Neural cell (in vitro differentiated cells): Measurements from ENCODE around the gene VAV2. TPM values are rescaled to one million over a fixed set of nuclear protein-coding genes. Genes with fewer than 3 reads are reported as not detected.

Experiments
- H2AFZ ChIP-seq: fragments of 200-600, 300-800 bp; sonication (generic), shearing (Covaris generic); 2 replicates; pipeline ENCODE4 v1.6.0; 2014; ENCODE audit warnings: low read depth, mild to moderate bottlenecking, antibody characterized with exemption, low read length, moderate library complexity
- H3F3A ChIP-seq: fragments of 200-600 bp; shearing (Covaris generic); 2 replicates; pipeline ENCODE4 v1.6.1; 2016; ENCODE audit warnings: mild to moderate bottlenecking, moderate library complexity, mixed read lengths, antibody characterized with exemption, low read length; ENCODE audit not compliant: insufficient read depth, poor library complexity, severe bottlenecking
- H3K27ac ChIP-seq: fragments of 200-600, 300-800 bp; sonication (generic), shearing (Covaris generic); 2 replicates; pipeline ENCODE4 v1.5.1; 2014; ENCODE audit warnings: mild to moderate bottlenecking, low read length, moderate library complexity
- H3K27me3 ChIP-seq: fragments of 300-800, 200-600 bp; sonication (generic), shearing (Covaris generic); 2 replicates; pipeline ENCODE4 v1.6.0; 2014; ENCODE audit warnings: mild to moderate bottlenecking, low read depth, low read length, moderate library complexity; ENCODE audit not compliant: insufficient read depth
- H3K36me3 ChIP-seq: fragments of 300-800, 200-600 bp; sonication (generic), shearing (Covaris generic); 2 replicates; pipeline ENCODE4 v1.5.1; 2014; ENCODE audit warnings: mild to moderate bottlenecking, antibody characterized with exemption, low read length, moderate library complexity; ENCODE audit not compliant: insufficient read depth
- H3K4me2 ChIP-seq: fragments of 300-800, 200-600 bp; sonication (generic), shearing (Covaris generic); 2 replicates; pipeline ENCODE4 v1.6.0; 2014; ENCODE audit warnings: mild to moderate bottlenecking, low read length
- H3K4me3 ChIP-seq: fragments of 300-800, 200-600 bp; sonication (generic), shearing (Covaris generic); 2 replicates; pipeline ENCODE4 v1.5.1; 2014; ENCODE audit warnings: mild to moderate bottlenecking, low read length, moderate library complexity
- H3K79me2 ChIP-seq: fragments of 200-600 bp; shearing (Covaris generic); replicated peaks from 2 replicates; pipeline ENCODE4 v1.6.0; 2014; ENCODE audit warnings: mild to moderate bottlenecking, low read length, moderate library complexity; ENCODE audit not compliant: insufficient read depth
- H3K9ac ChIP-seq: fragments of 300-800, 200-600 bp; sonication (generic), shearing (Covaris generic); 2 replicates; pipeline ENCODE4 v1.6.1; 2016; ENCODE audit warnings: mild to moderate bottlenecking, low read length, mixed read lengths
- H3K9me2 ChIP-seq: fragments of 200-600 bp; shearing (Covaris generic); 2 replicates; pipeline ENCODE4 v1.6.1; 2016; ENCODE audit warnings: mild to moderate bottlenecking, low read length, mixed read lengths; ENCODE audit not compliant: insufficient read depth
- H3K9me3 ChIP-seq: fragments of 200-600, 300-800 bp; sonication (generic), shearing (Covaris generic); 2 replicates; pipeline ENCODE4 v1.6.1; 2016; ENCODE audit warnings: mild to moderate bottlenecking, mixed run types, low read length, moderate library complexity, mixed read lengths
- H4K20me1 ChIP-seq: fragments of 200-600 bp; shearing (Covaris generic); 2 replicates; pipeline ENCODE4 v1.6.1; 2016; ENCODE audit warnings: mild to moderate bottlenecking, mixed run types; ENCODE audit not compliant: insufficient read depth
- EP300 ChIP-seq: fragments of 450-650 bp; conservative IDR thresholded peaks from 2 replicates; pipeline ENCODE4 v1.6.1; 2014; ENCODE audit warnings: antibody characterized with exemption, mild to moderate bottlenecking, moderate library complexity; ENCODE audit not compliant: poor library complexity, severe bottlenecking
- EZH2 ChIP-seq: fragments of 200-600, 300-800 bp; shearing (Covaris generic), sonication (generic); IDR thresholded peaks from 2 replicates; pipeline ENCODE4 v1.6.1; 2014; ENCODE audit warnings: antibody characterized with exemption, low read length, borderline replicate concordance, mild to moderate bottlenecking; ENCODE audit not compliant: insufficient read depth, poor library complexity, severe bottlenecking
- MXI1 ChIP-seq: fragments of 450-650 bp; conservative IDR thresholded peaks from 2 replicates; pipeline ENCODE4 v1.6.1; 2014; ENCODE audit warnings: antibody characterized with exemption, mild to moderate bottlenecking; ENCODE audit not compliant: poor library complexity, severe bottlenecking
- POLR2AphosphoS5 ChIP-seq: IDR thresholded peaks from 2 replicates; pipeline ENCODE4 v1.6.1; 2012
- RAD21 ChIP-seq: fragments of 450-650 bp; conservative IDR thresholded peaks from 2 replicates; pipeline ENCODE4 v1.6.1; 2014; ENCODE audit warnings: antibody characterized with exemption, mild to moderate bottlenecking, moderate library complexity
- REST ChIP-seq: IDR thresholded peaks from 2 replicates; pipeline ENCODE4 v1.6.1; 2012; ENCODE audit warnings: borderline replicate concordance
- SMC3 ChIP-seq: fragments of 450-650 bp; conservative IDR thresholded peaks from 2 replicates; pipeline ENCODE4 v1.6.1; 2014; ENCODE audit warnings: antibody characterized with exemption, mild to moderate bottlenecking, moderate library complexity; ENCODE audit not compliant: poor library complexity
- TAF1 ChIP-seq: IDR thresholded peaks from 2 replicates; pipeline ENCODE4 v1.6.1; 2012; ENCODE audit warnings: low read depth
- polyA plus RNA-seq: library from polyadenylated mRNA; depleted of rRNA; stranded (reverse); fragments of >200 nt; gene quantifications from 2 replicates; pipeline ENCODE4 v1.2.3, GENCODE V29; 2014
- TF ChIP-seq, protein P1 (sequence below): fragments of 450-650 bp; IDR thresholded peaks from 2 replicates; pipeline ENCODE4 v1.5.1; 2014; ENCODE audit warnings: antibody characterized with exemption, mild to moderate bottlenecking, moderate library complexity; ENCODE audit not compliant: poor library complexity, severe bottlenecking

Gene VAV2
- polyA plus RNA-seq, 1 donor from 2014 or later, result 35.2 TPM

DNA sequence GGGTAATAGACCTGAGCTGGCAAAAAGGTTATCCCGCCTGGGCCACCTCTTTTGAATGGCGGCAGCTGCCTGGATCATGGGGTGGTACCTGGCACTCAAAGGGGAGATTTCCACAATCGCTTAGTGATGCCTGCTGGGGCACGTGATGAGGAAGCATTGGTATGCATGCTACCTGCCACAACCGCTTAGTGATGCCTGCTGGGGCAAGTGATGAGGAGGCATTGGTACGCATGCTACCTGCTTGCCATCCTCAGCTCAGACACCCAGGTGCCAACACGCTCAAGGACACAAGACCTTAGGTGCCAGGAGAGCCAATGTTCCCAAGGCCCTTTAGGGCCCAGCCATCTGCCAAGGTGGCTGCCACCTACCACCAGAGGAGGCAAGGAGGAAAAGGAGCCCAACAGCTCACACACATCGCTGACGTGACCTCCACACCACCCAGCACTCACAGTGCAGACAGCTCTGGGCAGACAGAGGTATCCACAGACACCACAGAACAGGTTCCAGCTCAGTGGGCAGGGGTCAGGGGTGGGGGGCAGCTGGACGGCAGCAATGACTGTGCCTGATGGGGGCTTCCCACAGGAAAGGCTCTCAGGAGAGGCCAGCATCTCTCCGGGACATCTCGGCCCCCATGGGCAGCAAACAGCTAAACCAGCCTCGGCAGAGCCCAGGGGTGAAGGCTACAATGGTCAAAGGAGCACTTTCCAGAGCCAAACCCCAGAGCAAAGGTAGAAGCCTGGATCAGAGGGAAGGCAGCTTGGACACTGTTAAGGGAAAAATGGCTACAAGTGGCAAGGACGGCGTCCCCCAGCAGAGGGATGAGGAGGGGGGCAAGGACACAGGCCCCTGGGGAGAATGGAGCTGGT is 210.9 kb downstream of the VAV2 start:
- Histone ChIP-seq H3K4me3 (no peak overlapping the region), H3K9me3 (no peaks in the 10 kb centered on the region), H2AFZ (no peak overlapping the region), H3K9ac (no peak overlapping the region), H3K9me2 (no peaks in the 10 kb centered on the region), H3K27ac (no peak overlapping the region), H3K79me2 (no peaks in the 10 kb centered on the region), H3K36me3 (no peaks in the 10 kb centered on the region), H3K27me3 (no peaks in the 10 kb centered on the region), H3F3A (no peaks in the 10 kb centered on the region), H3K4me2 (no peak overlapping the region), H4K20me1 (no peaks in the 10 kb centered on the region)
- TF ChIP-seq SMC3 (no peak), RAD21 (no peak)

DNA sequence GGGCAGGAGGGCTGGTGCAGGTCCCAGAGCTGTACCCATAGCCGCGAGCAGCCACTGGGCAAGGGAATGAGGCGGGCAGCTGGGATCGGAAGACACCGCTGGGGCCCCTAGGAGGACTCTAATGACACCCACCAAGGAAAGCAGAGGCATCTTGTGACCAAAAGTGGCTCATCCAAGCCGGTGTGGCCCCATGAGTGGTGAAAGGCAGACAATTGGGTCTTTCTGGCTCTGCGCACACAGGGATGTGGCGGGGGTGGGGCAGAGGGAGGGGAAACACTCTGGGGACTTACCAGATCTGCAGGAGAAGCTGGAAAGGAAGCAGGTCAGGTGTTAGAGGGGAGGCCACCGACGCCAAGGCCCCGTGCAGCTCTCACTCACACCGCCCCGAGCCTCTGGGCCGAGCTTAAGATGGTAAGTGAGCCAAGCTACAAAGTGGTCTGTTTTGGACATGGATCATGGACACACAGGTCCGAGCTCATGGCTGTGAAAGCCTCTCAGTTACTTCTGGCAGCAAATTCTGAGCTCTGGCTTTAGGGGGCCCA is 211.6 kb downstream of the VAV2 start:
- Histone ChIP-seq H2AFZ (no peak overlapping the region), H3F3A (no peaks in the 10 kb centered on the region), H3K9me2 (no peaks in the 10 kb centered on the region), H4K20me1 (no peaks in the 10 kb centered on the region), H3K4me2 (no peak overlapping the region), H3K36me3 (no peaks in the 10 kb centered on the region), H3K79me2 (no peaks in the 10 kb centered on the region), H3K27ac (no peak overlapping the region), H3K27me3 (no peaks in the 10 kb centered on the region), H3K9me3 (no peaks in the 10 kb centered on the region), H3K9ac (no peak overlapping the region), H3K4me3 (no peak overlapping the region)
- no peak for TF ChIP-seq SMC3
- TF ChIP-seq, protein P1, sequence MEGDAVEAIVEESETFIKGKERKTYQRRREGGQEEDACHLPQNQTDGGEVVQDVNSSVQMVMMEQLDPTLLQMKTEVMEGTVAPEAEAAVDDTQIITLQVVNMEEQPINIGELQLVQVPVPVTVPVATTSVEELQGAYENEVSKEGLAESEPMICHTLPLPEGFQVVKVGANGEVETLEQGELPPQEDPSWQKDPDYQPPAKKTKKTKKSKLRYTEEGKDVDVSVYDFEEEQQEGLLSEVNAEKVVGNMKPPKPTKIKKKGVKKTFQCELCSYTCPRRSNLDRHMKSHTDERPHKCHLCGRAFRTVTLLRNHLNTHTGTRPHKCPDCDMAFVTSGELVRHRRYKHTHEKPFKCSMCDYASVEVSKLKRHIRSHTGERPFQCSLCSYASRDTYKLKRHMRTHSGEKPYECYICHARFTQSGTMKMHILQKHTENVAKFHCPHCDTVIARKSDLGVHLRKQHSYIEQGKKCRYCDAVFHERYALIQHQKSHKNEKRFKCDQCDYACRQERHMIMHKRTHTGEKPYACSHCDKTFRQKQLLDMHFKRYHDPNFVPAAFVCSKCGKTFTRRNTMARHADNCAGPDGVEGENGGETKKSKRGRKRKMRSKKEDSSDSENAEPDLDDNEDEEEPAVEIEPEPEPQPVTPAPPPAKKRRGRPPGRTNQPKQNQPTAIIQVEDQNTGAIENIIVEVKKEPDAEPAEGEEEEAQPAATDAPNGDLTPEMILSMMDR, result no peak

- no peak overlapping the region for H3K9ac ChIP-seq
- no peak overlapping the region for H3K4me2 ChIP-seq
- H3F3A ChIP-seq, result no peaks in the 10 kb centered on the region
- H4K20me1 ChIP-seq, result no peaks in the 10 kb centered on the region
- H3K4me3 ChIP-seq, result no peak overlapping the region
- H2AFZ ChIP-seq, result no peak overlapping the region
- H3K79me2 ChIP-seq, result no peaks in the 10 kb centered on the region
- H3K9me2 ChIP-seq, result no peaks in the 10 kb centered on the region
- H3K27ac ChIP-seq, result no peak overlapping the region
- no peak for TF ChIP-seq SMC3
- no peak for TF ChIP-seq REST
- TF ChIP-seq EP300, result no peak
- TF ChIP-seq TAF1, result no peak
- no peak for TF ChIP-seq RAD21
- TF ChIP-seq, protein P1, result no peak
- no peak for TF ChIP-seq MXI1
- no peak for TF ChIP-seq POLR2AphosphoS5
- no peak for TF ChIP-seq EZH2
- H3K9me3 ChIP-seq, result no peaks in the 10 kb centered on the region
- H3K36me3 ChIP-seq, result no peaks in the 10 kb centered on the region
- no peaks in the 10 kb centered on the region for H3K27me3 ChIP-seq
Observed at GRCh38 chr9:133779516-133780403, 212.4 kb downstream of the VAV2 start.
